Stimulated activated naive CD8-positive, alpha-beta T cell treated with anti-CD3 and anti-CD28 coated beads, Interleukin-15, Interleukin-2, amounts not matched to agents 100 ng/mL and 50 ng/mL, for 24 hours (primary cell): ENCODE results near the gene COL18A1.
"Not testable (repeated sequence)": the region's sequence is repeated elsewhere in the genome, so short reads cannot be mapped to it uniquely, and the experiment has no call there.

Experiments used
- H3K27ac Mint-ChIP-seq: one replicate; pipeline ENCODE4 v1.8.0; 2021; ENCODE audit warnings: mild to moderate bottlenecking, mixed read lengths
- H3K27me3 Mint-ChIP-seq: one replicate; pipeline ENCODE4 v1.8.0; 2021; ENCODE audit warnings: mixed read lengths
- H3K36me3 Mint-ChIP-seq: one replicate; pipeline ENCODE4 v1.8.0; 2021; ENCODE audit warnings: low read depth, mixed read lengths
- H3K4me1 Mint-ChIP-seq: one replicate; pipeline ENCODE4 v1.8.0; 2021; ENCODE audit warnings: low read depth, mixed read lengths
- H3K4me3 Mint-ChIP-seq: one replicate; pipeline ENCODE4 v1.8.0; 2021; ENCODE audit warnings: mild to moderate bottlenecking, mixed read lengths
- H3K9me3 Mint-ChIP-seq: one replicate; pipeline ENCODE4 v1.8.0; 2021; ENCODE audit warnings: mixed read lengths

COL18A1 gene

GRCh38 chr21:45429221-45430175 is 24.5 kb downstream of the COL18A1 start:
- no peak overlapping the region for H3K4me3 Mint-ChIP-seq
- H3K27me3 Mint-ChIP-seq, result no peaks in the 10 kb centered on the region
- H3K4me1 Mint-ChIP-seq, result no peaks in the 10 kb centered on the region
- no peak overlapping the region for H3K27ac Mint-ChIP-seq
- no peaks in the 10 kb centered on the region for H3K36me3 Mint-ChIP-seq
- no peaks in the 10 kb centered on the region for H3K9me3 Mint-ChIP-seq

- Mint-ChIP-seq H3K4me3 (no peak overlapping the region), H3K9me3 (no peaks in the 10 kb centered on the region), H3K27me3 (no peaks in the 10 kb centered on the region), H3K4me1 (peaks cover 3% of the 10 kb centered on the region), H3K36me3 (no peaks in the 10 kb centered on the region), H3K27ac (no peak overlapping the region)
Observed at GRCh38 chr21:45430521-45431501, 25.8 kb downstream of the COL18A1 start.

GRCh38 chr21:45431781-45432572 is 27.0 kb downstream of the COL18A1 start:
- Mint-ChIP-seq H3K9me3 (no peaks in the 10 kb centered on the region), H3K27me3 (no peaks in the 10 kb centered on the region), H3K36me3 (no peaks in the 10 kb centered on the region), H3K4me3 (no peak overlapping the region), H3K27ac (no peak overlapping the region), H3K4me1 (peaks cover 10% of the 10 kb centered on the region)

DNA sequence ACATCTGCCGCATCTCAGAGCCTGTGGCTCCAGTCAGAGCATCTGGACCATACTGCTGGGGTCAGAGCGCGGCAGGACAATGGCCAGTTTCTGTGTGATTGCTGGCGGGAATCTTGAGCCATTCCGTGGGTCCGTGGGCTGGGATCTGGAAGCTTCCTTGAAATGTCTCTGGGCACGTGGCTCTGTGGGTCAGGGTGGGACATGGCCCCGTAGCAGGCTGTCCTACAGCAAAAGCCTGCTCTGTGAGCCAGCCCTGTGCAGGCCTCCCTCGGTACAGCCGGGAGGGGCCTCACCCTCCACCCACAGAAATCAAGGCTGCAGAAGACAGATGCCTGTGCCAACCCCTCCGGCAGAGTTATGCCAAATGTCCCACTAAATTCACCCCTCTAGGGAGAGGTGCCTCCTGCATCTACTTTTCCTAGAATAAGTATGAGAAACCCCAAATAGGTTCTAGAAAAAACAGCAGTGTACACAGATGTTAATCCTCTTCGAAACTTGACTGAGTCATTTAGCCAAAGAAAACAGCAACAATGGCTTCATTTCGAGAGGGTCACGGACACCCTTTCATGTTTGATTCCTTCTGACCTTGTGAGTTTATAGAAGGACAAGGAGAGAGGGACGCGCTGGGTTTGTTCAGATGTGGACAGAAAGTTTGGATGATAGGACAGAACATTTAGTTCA is 27.8 kb downstream of the COL18A1 start:
- Mint-ChIP-seq H3K4me1 (peaks cover 10% of the 10 kb centered on the region), H3K4me3 (no peak overlapping the region), H3K27ac (no peak overlapping the region), H3K27me3 (no peaks in the 10 kb centered on the region), H3K9me3 (no peaks in the 10 kb centered on the region), H3K36me3 (no peaks in the 10 kb centered on the region)

DNA sequence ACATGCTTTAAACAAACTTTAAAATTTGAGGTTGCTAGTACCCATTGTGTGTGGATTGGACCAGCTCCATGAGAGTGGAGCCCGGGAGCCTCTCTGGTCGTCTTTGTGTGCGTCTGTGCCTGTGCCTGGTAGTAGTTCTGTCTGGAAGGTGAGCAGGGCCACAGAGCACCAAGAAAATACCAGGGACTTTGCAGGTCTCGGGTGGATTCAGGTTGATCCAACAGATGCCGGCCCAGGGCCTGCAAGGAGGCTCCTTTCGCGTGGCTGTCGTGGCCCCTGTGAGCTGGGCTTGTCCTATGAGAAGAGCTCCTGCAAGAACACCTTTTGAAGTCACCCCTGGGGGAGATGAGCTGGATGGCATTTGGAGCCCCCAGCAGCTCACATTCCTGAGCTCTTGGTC is 28.3 kb downstream of the COL18A1 start:
- no peak overlapping the region for H3K4me3 Mint-ChIP-seq
- no peak overlapping the region for H3K27ac Mint-ChIP-seq
- H3K36me3 Mint-ChIP-seq, result no peaks in the 10 kb centered on the region
- peaks cover 10% of the 10 kb centered on the region for H3K4me1 Mint-ChIP-seq
- no peaks in the 10 kb centered on the region for H3K27me3 Mint-ChIP-seq
- no peaks in the 10 kb centered on the region for H3K9me3 Mint-ChIP-seq

GRCh38 chr21:45433911-45434644 is 29.1 kb downstream of the COL18A1 start:
- Mint-ChIP-seq H3K4me1 (peaks cover 10% of the 10 kb centered on the region), H3K36me3 (no peaks in the 10 kb centered on the region), H3K9me3 (no peaks in the 10 kb centered on the region), H3K4me3 (no peak overlapping the region), H3K27ac (no peak overlapping the region), H3K27me3 (no peaks in the 10 kb centered on the region)

- no peak overlapping the region for H3K4me3 Mint-ChIP-seq
- H3K36me3 Mint-ChIP-seq, result no peaks in the 10 kb centered on the region
- no peaks in the 10 kb centered on the region for H3K27me3 Mint-ChIP-seq
- peaks cover 15% of the 10 kb centered on the region for H3K4me1 Mint-ChIP-seq
- no peaks in the 10 kb centered on the region for H3K9me3 Mint-ChIP-seq
- H3K27ac Mint-ChIP-seq, result no peak overlapping the region
Observed at GRCh38 chr21:45434645-45435217, 29.8 kb downstream of the COL18A1 start.

DNA sequence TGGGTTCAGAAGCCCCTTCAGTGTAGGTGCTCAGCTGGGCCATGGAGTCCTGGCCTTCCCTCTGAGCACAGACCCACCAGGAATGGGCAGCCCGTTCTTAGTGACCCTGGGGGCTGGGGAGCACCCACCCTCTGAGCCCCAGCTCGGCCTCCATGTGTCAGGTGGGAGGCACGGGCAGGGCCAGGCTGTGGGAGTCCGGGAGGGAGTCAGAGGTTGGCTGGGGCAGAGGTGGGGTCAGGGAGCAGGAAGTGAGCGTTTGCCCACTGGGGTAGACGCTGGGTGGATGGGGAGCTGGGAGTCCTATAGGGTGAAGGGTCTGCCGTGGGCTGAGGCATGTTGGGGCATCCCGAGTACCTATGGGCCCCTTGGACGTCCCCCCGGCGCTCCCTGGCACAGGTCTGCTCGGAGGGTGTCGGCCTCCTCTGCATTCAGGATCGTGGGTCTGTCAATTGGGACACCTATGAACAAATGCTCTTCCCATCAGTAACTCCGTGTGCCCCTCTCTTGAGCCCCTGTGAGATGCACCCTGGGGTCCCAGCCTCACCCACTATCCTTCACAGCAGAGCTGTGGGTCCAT is 30.5 kb downstream of the COL18A1 start:
- H3K9me3 Mint-ChIP-seq, result no peaks in the 10 kb centered on the region
- H3K4me1 Mint-ChIP-seq, result peaks cover 15% of the 10 kb centered on the region
- H3K4me3 Mint-ChIP-seq, result no peak overlapping the region
- no peaks in the 10 kb centered on the region for H3K36me3 Mint-ChIP-seq
- H3K27ac Mint-ChIP-seq, result no peak overlapping the region
- no peaks in the 10 kb centered on the region for H3K27me3 Mint-ChIP-seq

DNA sequence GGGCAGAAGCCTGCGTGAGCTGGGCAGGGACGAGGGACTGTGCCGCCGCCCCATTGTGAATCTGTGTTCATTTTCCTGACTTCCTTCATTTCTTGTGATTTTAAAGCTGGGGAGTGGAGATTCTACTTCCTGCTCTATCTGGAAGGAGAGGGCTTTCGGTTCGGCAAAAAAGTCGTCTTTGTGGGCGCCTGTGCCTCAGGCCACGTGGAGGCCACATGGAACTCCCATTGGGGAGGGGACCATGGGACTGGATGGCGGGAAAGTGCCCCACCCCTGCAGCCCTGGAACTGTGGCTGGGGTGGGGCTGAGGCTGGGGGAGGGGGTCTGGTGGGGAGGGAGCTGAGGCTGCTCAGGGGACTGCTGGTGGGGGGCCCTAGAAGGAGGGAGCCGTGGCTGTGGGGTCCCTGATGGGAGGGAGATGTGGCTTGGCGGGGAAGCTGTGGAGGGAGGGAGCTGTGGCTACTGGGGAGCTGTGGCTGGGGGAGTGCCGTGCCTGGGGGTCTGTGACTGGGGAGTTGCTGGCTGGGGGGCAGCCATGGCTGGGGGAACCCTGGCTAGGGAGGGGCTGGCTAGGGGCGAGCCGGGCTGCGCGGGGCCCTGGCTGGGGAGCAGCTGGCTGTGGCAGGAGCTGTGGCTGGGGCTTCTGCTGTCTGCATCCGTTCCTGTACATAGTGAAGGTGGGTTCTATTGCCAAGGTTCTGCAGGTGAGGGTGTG is 31.5 kb downstream of the COL18A1 start:
- no peak overlapping the region for H3K27ac Mint-ChIP-seq
- peaks cover 15% of the 10 kb centered on the region for H3K4me1 Mint-ChIP-seq
- H3K27me3 Mint-ChIP-seq, result no peaks in the 10 kb centered on the region
- H3K9me3 Mint-ChIP-seq, result no peaks in the 10 kb centered on the region
- H3K36me3 Mint-ChIP-seq, result no peaks in the 10 kb centered on the region
- H3K4me3 Mint-ChIP-seq, result no peak overlapping the region

- not testable (repeated sequence) for H3K9me3 Mint-ChIP-seq, H3K27me3 Mint-ChIP-seq
- peaks cover 15% of the 10 kb centered on the region for H3K4me1 Mint-ChIP-seq
Observed at GRCh38 chr21:45437844-45438243, 32.9 kb downstream of the COL18A1 start.

GRCh38 chr21:45438391-45439145 is 33.6 kb downstream of the COL18A1 start:
- no peaks in the 10 kb centered on the region for H3K9me3 Mint-ChIP-seq
- peaks cover 15% of the 10 kb centered on the region for H3K4me1 Mint-ChIP-seq
- H3K27ac Mint-ChIP-seq, result no peak overlapping the region
- H3K4me3 Mint-ChIP-seq, result no peak overlapping the region
- no peaks in the 10 kb centered on the region for H3K27me3 Mint-ChIP-seq
- no peaks in the 10 kb centered on the region for H3K36me3 Mint-ChIP-seq

More at GRCh38 chr21:45437844-45438243, 32.9 kb downstream of the COL18A1 start:
- H3K27ac Mint-ChIP-seq, H3K4me3 Mint-ChIP-seq, H3K36me3 Mint-ChIP-seq: not testable (repeated sequence)
